Fibroblast of lung (primary cell): ENCODE results near the gene IGF2. TPM values are rescaled to one million over a fixed set of nuclear protein-coding genes. Genes with fewer than 3 reads are reported as not detected.

Experiments
- DNase-seq, 2 donors: peaks; one replicate each; pipeline versions ENCODE4 v3.0.0 to v3.0.0-alpha.2; 2010; ENCODE audit warnings: low read depth in 2 of 2
- H2AFZ ChIP-seq: 2 replicates; pipeline ENCODE4 v1.5.1; 2012; ENCODE audit warnings: low read length, control low read depth, inconsistent platforms
- H3K27ac ChIP-seq: 2 replicates; pipeline ENCODE4 v1.5.1; 2011; ENCODE audit warnings: low read length, control low read depth; ENCODE audit not compliant: insufficient read depth
- H3K27me3 ChIP-seq: 2 replicates; pipeline ENCODE4 v1.5.1; 2011; ENCODE audit warnings: mild to moderate bottlenecking, low read length; ENCODE audit not compliant: control insufficient read depth, insufficient read depth
- H3K36me3 ChIP-seq: 2 replicates; pipeline ENCODE4 v1.5.1; 2011; ENCODE audit warnings: low read length; ENCODE audit not compliant: control insufficient read depth, insufficient read depth
- H3K4me1 ChIP-seq: 2 replicates; pipeline ENCODE4 v1.5.1; 2011; ENCODE audit warnings: low read length; ENCODE audit not compliant: control insufficient read depth, insufficient read depth; ENCODE audit errors: extremely low read depth
- H3K4me2 ChIP-seq: 2 replicates; pipeline ENCODE4 v1.5.1; 2011; ENCODE audit warnings: low read length, control low read depth; ENCODE audit not compliant: insufficient read depth; ENCODE audit errors: extremely low read depth
- H3K4me3 ChIP-seq, 4 experiments: fragments of 200-600 bp in 1 of 4; sonication (generic) in 1 of 4; replicated peaks in 1 of 4; 2 replicates each; pipeline ENCODE4 v1.5.1; 2011 to 2016; ENCODE audit warnings: low read length in 4 of 4, low read depth in 3 of 4, mild to moderate bottlenecking in 3 of 4, control low read depth in 2 of 4, inconsistent platforms in 1 of 4, mixed read lengths in 1 of 4; ENCODE audit not compliant: insufficient read depth in 1 of 4; ENCODE audit errors: control extremely low read depth in 1 of 4
- H3K79me2 ChIP-seq: 2 replicates; pipeline ENCODE4 v1.5.1; 2012; ENCODE audit warnings: mild to moderate bottlenecking, low read length, inconsistent platforms; ENCODE audit not compliant: control insufficient read depth, insufficient read depth
- H3K9ac ChIP-seq: 2 replicates; pipeline ENCODE4 v1.5.1; 2011; ENCODE audit warnings: mild to moderate bottlenecking, low read length, control low read depth; ENCODE audit not compliant: insufficient read depth
- H3K9me3 ChIP-seq: 2 replicates; pipeline ENCODE4 v1.5.1; 2012; ENCODE audit warnings: low read depth, low read length; ENCODE audit not compliant: control insufficient read depth, insufficient read depth
- H4K20me1 ChIP-seq: 2 replicates; pipeline ENCODE4 v1.5.1; 2011; ENCODE audit warnings: low read length; ENCODE audit not compliant: control insufficient read depth, insufficient read depth; ENCODE audit errors: extremely low read depth
- CTCF ChIP-seq, 2 donors: IDR thresholded peaks in 1 of 2; conservative IDR thresholded peaks in 1 of 2; 1 replicate in 1 of 2; 2 replicates in 1 of 2; pipeline ENCODE4 v1.5.1; 2011 to 2012; ENCODE audit warnings: low read length in 2 of 2, control low read depth in 1 of 2, inconsistent platforms in 1 of 2, low read depth in 1 of 2, mild to moderate bottlenecking in 1 of 2
- EZH2 ChIP-seq: IDR thresholded peaks from 2 replicates; pipeline ENCODE4 v1.5.1; 2012; ENCODE audit warnings: low read length, control low read depth, mild to moderate bottlenecking; ENCODE audit errors: missing control alignments
- polyA plus RNA-seq, 2 donors: library from polyadenylated mRNA; depleted of rRNA in 1 of 2; stranded (reverse) in 1 of 2; unstranded in 1 of 2; fragments of >200 nt; gene quantifications; 2 replicates each; pipeline ENCODE4 v1.2.1, GENCODE V29; 2011 to 2012; ENCODE audit warnings: missing spikeins in 1 of 2
- total RNA-seq: library from RNA; depleted of rRNA; stranded (reverse); fragments of >200 nt; gene quantifications from 2 replicates; pipeline ENCODE4 v1.2.1, GENCODE V29; 2014

IGF2 gene
- total and polyA plus RNA-seq, 2 donors (not counting 1 experiment from before 2014, with no cell fraction given): 0.08 to 0.17 TPM

GRCh38 chr11:2092956-2093412 lies 46.2 kb downstream of the IGF2 start:
- no peaks in the 10 kb centered on the region for H3K27me3 ChIP-seq
- H3K9me3 ChIP-seq: no peaks in the 10 kb centered on the region
- H3K79me2 ChIP-seq: no peaks in the 10 kb centered on the region
- TF ChIP-seq CTCF (conservative IDR thresholded peaks at IDR 0.05 in 1 of 2, IDR thresholded peaks at IDR 0.05 in 1 of 2; ENCODE audit: low read depth in 1 of 2, low read length in 2 of 2): no peak
- no peak for TF ChIP-seq EZH2
- H2AFZ ChIP-seq: no peak overlapping the region
- H3K36me3 ChIP-seq: no peaks in the 10 kb centered on the region
- peak; percentile 62 to 75 for DNase-seq
- peaks cover 12% of the 10 kb centered on the region for H3K4me1 ChIP-seq
- no peak overlapping the region for H3K4me2 ChIP-seq
- H4K20me1 ChIP-seq: no peaks in the 10 kb centered on the region
- H3K4me3 ChIP-seq: no peak overlapping the region
- H3K9ac ChIP-seq: no peak overlapping the region
- no peak overlapping the region for H3K27ac ChIP-seq

GRCh38 chr11:2092464-2092910 lies 46.7 kb downstream of the IGF2 start:
- Histone ChIP-seq H4K20me1 (no peaks in the 10 kb centered on the region), H3K4me3 (no peak overlapping the region), H2AFZ (no peak overlapping the region), H3K9ac (no peak overlapping the region), H3K9me3 (no peaks in the 10 kb centered on the region), H3K4me1 (peaks cover 12% of the 10 kb centered on the region), H3K27me3 (no peaks in the 10 kb centered on the region), H3K27ac (no peak overlapping the region), H3K79me2 (no peaks in the 10 kb centered on the region), H3K4me2 (no peak overlapping the region), H3K36me3 (no peaks in the 10 kb centered on the region)
- no peak for DNase-seq
- TF ChIP-seq EZH2 (no peak), CTCF (conservative IDR thresholded peaks at IDR 0.05 in 1 of 2, IDR thresholded peaks at IDR 0.05 in 1 of 2; ENCODE audit: low read depth in 1 of 2, low read length in 2 of 2) (no peak)

- H3K36me3 ChIP-seq: no peaks in the 10 kb centered on the region
- H3K79me2 ChIP-seq: no peaks in the 10 kb centered on the region
- no peak overlapping the region for H3K4me3 ChIP-seq
- H3K4me2 ChIP-seq: no peak overlapping the region
- no peak overlapping the region for H3K27ac ChIP-seq
- no peaks in the 10 kb centered on the region for H4K20me1 ChIP-seq
- DNase-seq: no peak
- H2AFZ ChIP-seq: no peak overlapping the region
- H3K4me1 ChIP-seq: peaks cover 12% of the 10 kb centered on the region
- H3K9me3 ChIP-seq: no peaks in the 10 kb centered on the region
- no peak overlapping the region for H3K9ac ChIP-seq
- TF ChIP-seq CTCF (conservative IDR thresholded peaks at IDR 0.05 in 1 of 2, IDR thresholded peaks at IDR 0.05 in 1 of 2; ENCODE audit: low read depth in 1 of 2, low read length in 2 of 2) (no peak), EZH2 (no peak)
- no peaks in the 10 kb centered on the region for H3K27me3 ChIP-seq
These were observed 47.3 kb downstream of the IGF2 start for GRCh38 chr11:2091786-2092463.
